ENCODE data around the gene RASGRP4. TPM values are rescaled to one million over a fixed set of nuclear protein-coding genes. Genes with fewer than 3 reads are reported as not detected.

RASGRP4 gene
- total and polyA plus RNA-seq, 2 experiments from 2014 or later, result not detected

GRCh38 chr19:38381138-38381537 lies 44.9 kb downstream of the RASGRP4 start:
- Histone ChIP-seq H4K20me1 (ENCODE audit: insufficient read depth) (no peaks in the 10 kb centered on the region; the same call in 1 of the 2 replicates), H3K27me3 (replicated peaks; ENCODE audit: insufficient read depth) (no peaks in the 10 kb centered on the region)
- 91 to 93% methylated on average over 9 of the region's 9 CpGs for WGBS, 2 experiments (ENCODE audit: low coverage in 1 of 2, low lambda C conversion rate in 2 of 2, missing lambda C conversion rate in 2 of 2)

GRCh38 chr19:38378866-38379265 lies 47.2 kb downstream of the RASGRP4 start:
- no peak overlapping the region for H3K9ac ChIP-seq
- H3K9me3 ChIP-seq (ENCODE audit: low read depth), result no peaks in the 10 kb centered on the region
- no peaks in the 10 kb centered on the region for H3K9me2 ChIP-seq (ENCODE audit: insufficient read depth)
- peaks cover 59% of the 10 kb centered on the region for H3K79me2 ChIP-seq (ENCODE audit: insufficient read depth)
- H3K4me1 ChIP-seq (ENCODE audit: insufficient read depth), result peaks cover 18% of the 10 kb centered on the region
- TF ChIP-seq EZH2 (IDR thresholded peaks at IDR 0.05; ENCODE audit: insufficient read depth, poor library complexity, severe bottlenecking) (no peak), EZH2phosphoT487 (IDR thresholded peaks at IDR 0.05; ENCODE audit: insufficient read depth, low read depth) (no peak)
- peak; percentile 58 for DNase-seq
- no peaks in the 10 kb centered on the region for H3F3A ChIP-seq (ENCODE audit: insufficient read depth)
- in situ Hi-C loops (cut with MboI), result no loop called here
- no peak overlapping the region for H3K4me2 ChIP-seq (ENCODE audit: unreplicated experiment)
- no peaks in the 10 kb centered on the region; the same call in 1 of the 2 replicates for H4K20me1 ChIP-seq (ENCODE audit: insufficient read depth)
- WGBS, 2 experiments (ENCODE audit: low coverage in 1 of 2, low lambda C conversion rate in 2 of 2, missing lambda C conversion rate in 2 of 2), result 78% methylated on average over 10 of the region's 10 CpGs
- peaks cover 40% of the 10 kb centered on the region; the same call in 1 of the 2 replicates for H3K36me3 ChIP-seq (ENCODE audit: low read depth)
- H3K27me3 ChIP-seq (replicated peaks; ENCODE audit: insufficient read depth), result no peaks in the 10 kb centered on the region
- no peak overlapping the region for H3K4me3 ChIP-seq
- H2AFZ ChIP-seq, result no peak overlapping the region
- no peak overlapping the region for H3K27ac ChIP-seq

More at GRCh38 chr19:38381138-38381537, 44.9 kb downstream of the RASGRP4 start:
- H3F3A ChIP-seq (ENCODE audit: insufficient read depth), result no peaks in the 10 kb centered on the region
- peaks cover 45% of the 10 kb centered on the region for H3K79me2 ChIP-seq (ENCODE audit: insufficient read depth)
- no peak overlapping the region for H3K4me3 ChIP-seq
- H3K4me1 ChIP-seq (ENCODE audit: insufficient read depth), result peaks cover 12% of the 10 kb centered on the region
- no peak overlapping the region for H2AFZ ChIP-seq
- DNase-seq, result no peak
- H3K36me3 ChIP-seq (ENCODE audit: low read depth), result peaks cover 40% of the 10 kb centered on the region; the same call in 1 of the 2 replicates
- in situ Hi-C loops (cut with MboI), result no loop called here
- no peaks in the 10 kb centered on the region for H3K9me3 ChIP-seq (ENCODE audit: low read depth)
- H3K9ac ChIP-seq, result no peak overlapping the region
- H3K27ac ChIP-seq, result no peak overlapping the region
- no peaks in the 10 kb centered on the region for H3K9me2 ChIP-seq (ENCODE audit: insufficient read depth)
- H3K4me2 ChIP-seq (ENCODE audit: unreplicated experiment), result no peak overlapping the region
- no peak for TF ChIP-seq EZH2 (IDR thresholded peaks at IDR 0.05; ENCODE audit: insufficient read depth, poor library complexity, severe bottlenecking)
- TF ChIP-seq EZH2phosphoT487 (IDR thresholded peaks at IDR 0.05; ENCODE audit: insufficient read depth, low read depth), result no peak

- Histone ChIP-seq H4K20me1 (ENCODE audit: insufficient read depth) (no peaks in the 10 kb centered on the region; the same call in 1 of the 2 replicates), H2AFZ (no peak overlapping the region), H3K79me2 (ENCODE audit: insufficient read depth) (peaks cover 59% of the 10 kb centered on the region), H3F3A (ENCODE audit: insufficient read depth) (no peaks in the 10 kb centered on the region), H3K4me2 (ENCODE audit: unreplicated experiment) (no peak overlapping the region), H3K4me1 (ENCODE audit: insufficient read depth) (peaks cover 18% of the 10 kb centered on the region), H3K4me3 (no peak overlapping the region), H3K9me3 (ENCODE audit: low read depth) (no peaks in the 10 kb centered on the region), H3K27ac (no peak overlapping the region), H3K36me3 (ENCODE audit: low read depth) (peaks cover 31% of the 10 kb centered on the region; the same call in 1 of the 2 replicates), H3K9me2 (ENCODE audit: insufficient read depth) (no peaks in the 10 kb centered on the region), H3K9ac (no peak overlapping the region), H3K27me3 (replicated peaks; ENCODE audit: insufficient read depth) (no peaks in the 10 kb centered on the region)
- in situ Hi-C loops (cut with MboI), result no loop called here
- TF ChIP-seq EZH2 (IDR thresholded peaks at IDR 0.05; ENCODE audit: insufficient read depth, poor library complexity, severe bottlenecking), result no peak
- TF ChIP-seq EZH2phosphoT487 (IDR thresholded peaks at IDR 0.05; ENCODE audit: insufficient read depth, low read depth), result no peak
- no peak for DNase-seq
- WGBS, 2 experiments (ENCODE audit: low coverage in 1 of 2, low lambda C conversion rate in 2 of 2, missing lambda C conversion rate in 2 of 2), result 95 to 98% methylated on average over 4 of the region's 4 CpGs
Observed at GRCh38 chr19:38377052-38377451, 49.0 kb downstream of the RASGRP4 start.

GRCh38 chr19:38376576-38376975 lies 49.4 kb downstream of the RASGRP4 start:
- Histone ChIP-seq H3K4me3 (no peak overlapping the region), H3K9ac (0 out of 2 replicates have a peak overlapping the region, but pooled peaks have one; percentile 96), H3K36me3 (ENCODE audit: low read depth) (peaks cover 26% of the 10 kb centered on the region; the same call in 1 of the 2 replicates), H3K4me1 (ENCODE audit: insufficient read depth) (peaks cover 18% of the 10 kb centered on the region), H2AFZ (no peak overlapping the region), H3K79me2 (ENCODE audit: insufficient read depth) (peaks cover 59% of the 10 kb centered on the region), H3K27ac (no peak overlapping the region), H3K9me3 (ENCODE audit: low read depth) (no peaks in the 10 kb centered on the region), H3K9me2 (ENCODE audit: insufficient read depth) (no peaks in the 10 kb centered on the region), H3K27me3 (replicated peaks; ENCODE audit: insufficient read depth) (no peaks in the 10 kb centered on the region), H3K4me2 (ENCODE audit: unreplicated experiment) (peak overlapping the region; percentile 84), H4K20me1 (ENCODE audit: insufficient read depth) (no peaks in the 10 kb centered on the region; the same call in 1 of the 2 replicates), H3F3A (ENCODE audit: insufficient read depth) (no peaks in the 10 kb centered on the region)
- in situ Hi-C loops (cut with MboI), result no loop called here
- TF ChIP-seq EZH2 (IDR thresholded peaks at IDR 0.05; ENCODE audit: insufficient read depth, poor library complexity, severe bottlenecking) (no peak), EZH2phosphoT487 (IDR thresholded peaks at IDR 0.05; ENCODE audit: insufficient read depth, low read depth) (no peak)
- 89 to 97% methylated on average over 3 of the region's 3 CpGs for WGBS, 2 experiments (ENCODE audit: low coverage in 1 of 2, low lambda C conversion rate in 2 of 2, missing lambda C conversion rate in 2 of 2)
- DNase-seq, result no peak

Data from GM23248 (cell line).